ENCODE results near the gene C11orf58.

DNA sequence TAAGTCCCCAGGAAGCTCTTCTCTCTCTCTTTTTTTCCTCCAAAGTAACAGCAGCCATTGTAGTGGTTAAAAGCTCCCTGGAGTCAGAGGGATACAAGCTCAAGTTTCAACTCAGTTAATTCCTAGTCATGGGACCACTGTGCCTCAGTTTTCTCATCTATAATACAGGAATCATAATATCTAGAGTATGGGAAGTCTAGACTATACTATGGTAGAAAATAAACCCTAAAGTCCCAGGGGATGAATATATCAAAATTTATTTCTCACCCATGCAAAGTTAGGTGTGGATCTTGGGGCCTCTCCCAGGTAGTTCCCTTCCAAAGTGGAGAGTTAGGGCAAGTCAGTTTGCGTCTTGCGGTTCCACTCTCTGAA is 33.7 kb downstream of the C11orf58 start:
- TF ChIP-seq, protein P1, sequence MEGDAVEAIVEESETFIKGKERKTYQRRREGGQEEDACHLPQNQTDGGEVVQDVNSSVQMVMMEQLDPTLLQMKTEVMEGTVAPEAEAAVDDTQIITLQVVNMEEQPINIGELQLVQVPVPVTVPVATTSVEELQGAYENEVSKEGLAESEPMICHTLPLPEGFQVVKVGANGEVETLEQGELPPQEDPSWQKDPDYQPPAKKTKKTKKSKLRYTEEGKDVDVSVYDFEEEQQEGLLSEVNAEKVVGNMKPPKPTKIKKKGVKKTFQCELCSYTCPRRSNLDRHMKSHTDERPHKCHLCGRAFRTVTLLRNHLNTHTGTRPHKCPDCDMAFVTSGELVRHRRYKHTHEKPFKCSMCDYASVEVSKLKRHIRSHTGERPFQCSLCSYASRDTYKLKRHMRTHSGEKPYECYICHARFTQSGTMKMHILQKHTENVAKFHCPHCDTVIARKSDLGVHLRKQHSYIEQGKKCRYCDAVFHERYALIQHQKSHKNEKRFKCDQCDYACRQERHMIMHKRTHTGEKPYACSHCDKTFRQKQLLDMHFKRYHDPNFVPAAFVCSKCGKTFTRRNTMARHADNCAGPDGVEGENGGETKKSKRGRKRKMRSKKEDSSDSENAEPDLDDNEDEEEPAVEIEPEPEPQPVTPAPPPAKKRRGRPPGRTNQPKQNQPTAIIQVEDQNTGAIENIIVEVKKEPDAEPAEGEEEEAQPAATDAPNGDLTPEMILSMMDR (IDR thresholded peaks at IDR 0.05): no peak
- no peak for TF ChIP-seq POLR2A (IDR thresholded peaks at IDR 0.05)
